ENCODE results near the gene ZBTB7A. TPM values are rescaled to one million over a fixed set of nuclear protein-coding genes. Genes with fewer than 3 reads are reported as not detected.

The ZBTB7A gene
- total RNA-seq, 2 donors from 2014 or later = 30.9 to 31.3 TPM

DNA sequence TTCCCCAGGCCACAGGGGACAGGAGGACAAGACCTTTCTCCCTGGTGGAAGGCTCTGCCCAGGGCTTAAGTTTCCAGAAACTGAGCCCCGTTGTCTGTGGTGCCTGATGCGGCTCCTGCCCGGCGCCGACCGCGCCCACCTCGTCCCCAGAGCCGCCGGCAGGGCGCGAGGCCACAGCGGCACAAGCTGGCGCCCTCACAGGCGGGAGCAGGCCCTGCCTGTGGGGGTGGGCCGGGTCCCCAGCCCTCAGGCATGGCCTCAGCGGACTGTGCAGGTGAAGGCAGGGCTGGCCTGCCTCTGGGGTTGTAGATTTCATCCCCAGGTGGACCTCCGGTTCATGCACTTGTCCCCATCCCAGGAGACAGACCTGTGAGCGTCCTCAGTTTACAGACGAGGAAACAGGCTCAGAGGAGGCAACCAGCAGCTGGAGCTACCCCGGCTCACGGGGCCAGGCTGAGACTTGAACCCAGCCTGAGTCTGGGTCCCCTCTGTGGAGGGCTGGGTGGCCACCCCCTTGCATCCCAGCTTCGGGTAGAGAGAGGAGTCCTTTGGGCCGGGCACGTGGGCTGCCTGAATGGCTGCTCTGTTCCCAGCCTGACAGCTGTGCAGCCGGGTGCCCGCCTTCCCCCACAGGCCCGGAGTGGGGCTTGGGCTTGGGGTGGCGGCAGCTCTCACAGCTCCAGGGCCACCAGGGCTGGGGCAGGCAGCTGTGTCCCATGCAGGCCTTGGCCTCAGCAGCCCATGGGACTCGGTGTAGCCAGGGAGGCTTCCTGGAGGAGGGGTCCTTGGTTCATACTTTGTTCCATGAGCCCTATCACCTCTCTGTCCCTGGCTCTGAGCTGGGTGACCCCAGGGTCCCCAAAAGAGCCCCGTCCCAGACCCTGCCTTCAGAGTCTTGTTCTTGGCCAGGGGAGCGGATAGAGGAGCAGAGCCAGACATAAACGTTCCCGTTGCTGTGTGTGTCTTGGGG is 32.4 kb downstream of the ZBTB7A start:
- H3K27me3 ChIP-seq = no peaks in the 10 kb centered on the region
- no peak for TF ChIP-seq POLR2A (IDR thresholded peaks at IDR 0.05)
- TF ChIP-seq, protein P1, sequence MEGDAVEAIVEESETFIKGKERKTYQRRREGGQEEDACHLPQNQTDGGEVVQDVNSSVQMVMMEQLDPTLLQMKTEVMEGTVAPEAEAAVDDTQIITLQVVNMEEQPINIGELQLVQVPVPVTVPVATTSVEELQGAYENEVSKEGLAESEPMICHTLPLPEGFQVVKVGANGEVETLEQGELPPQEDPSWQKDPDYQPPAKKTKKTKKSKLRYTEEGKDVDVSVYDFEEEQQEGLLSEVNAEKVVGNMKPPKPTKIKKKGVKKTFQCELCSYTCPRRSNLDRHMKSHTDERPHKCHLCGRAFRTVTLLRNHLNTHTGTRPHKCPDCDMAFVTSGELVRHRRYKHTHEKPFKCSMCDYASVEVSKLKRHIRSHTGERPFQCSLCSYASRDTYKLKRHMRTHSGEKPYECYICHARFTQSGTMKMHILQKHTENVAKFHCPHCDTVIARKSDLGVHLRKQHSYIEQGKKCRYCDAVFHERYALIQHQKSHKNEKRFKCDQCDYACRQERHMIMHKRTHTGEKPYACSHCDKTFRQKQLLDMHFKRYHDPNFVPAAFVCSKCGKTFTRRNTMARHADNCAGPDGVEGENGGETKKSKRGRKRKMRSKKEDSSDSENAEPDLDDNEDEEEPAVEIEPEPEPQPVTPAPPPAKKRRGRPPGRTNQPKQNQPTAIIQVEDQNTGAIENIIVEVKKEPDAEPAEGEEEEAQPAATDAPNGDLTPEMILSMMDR (IDR thresholded peaks at IDR 0.05) = no peak
- H3K9me3 ChIP-seq = no peaks in the 10 kb centered on the region
- DNase-seq (no peak), ATAC-seq (no peak)
- 73 to 84% methylated on average over 4 to 28 of the region's 34 CpGs for WGBS, 2 donors
- H3K4me1 ChIP-seq = no peaks in the 10 kb centered on the region
- no peak overlapping the region for H3K27ac ChIP-seq
- H3K4me3 ChIP-seq = no peak overlapping the region
- intact Hi-C loops (cut with DNase I) = no loop called here
- H3K36me3 ChIP-seq (replicated peaks in 1 of 2; ENCODE audit: insufficient read depth in 1 of 2, low read depth in 2 of 2) = peaks cover 0 to 15% of the 10 kb centered on the region in 2 donors

DNA sequence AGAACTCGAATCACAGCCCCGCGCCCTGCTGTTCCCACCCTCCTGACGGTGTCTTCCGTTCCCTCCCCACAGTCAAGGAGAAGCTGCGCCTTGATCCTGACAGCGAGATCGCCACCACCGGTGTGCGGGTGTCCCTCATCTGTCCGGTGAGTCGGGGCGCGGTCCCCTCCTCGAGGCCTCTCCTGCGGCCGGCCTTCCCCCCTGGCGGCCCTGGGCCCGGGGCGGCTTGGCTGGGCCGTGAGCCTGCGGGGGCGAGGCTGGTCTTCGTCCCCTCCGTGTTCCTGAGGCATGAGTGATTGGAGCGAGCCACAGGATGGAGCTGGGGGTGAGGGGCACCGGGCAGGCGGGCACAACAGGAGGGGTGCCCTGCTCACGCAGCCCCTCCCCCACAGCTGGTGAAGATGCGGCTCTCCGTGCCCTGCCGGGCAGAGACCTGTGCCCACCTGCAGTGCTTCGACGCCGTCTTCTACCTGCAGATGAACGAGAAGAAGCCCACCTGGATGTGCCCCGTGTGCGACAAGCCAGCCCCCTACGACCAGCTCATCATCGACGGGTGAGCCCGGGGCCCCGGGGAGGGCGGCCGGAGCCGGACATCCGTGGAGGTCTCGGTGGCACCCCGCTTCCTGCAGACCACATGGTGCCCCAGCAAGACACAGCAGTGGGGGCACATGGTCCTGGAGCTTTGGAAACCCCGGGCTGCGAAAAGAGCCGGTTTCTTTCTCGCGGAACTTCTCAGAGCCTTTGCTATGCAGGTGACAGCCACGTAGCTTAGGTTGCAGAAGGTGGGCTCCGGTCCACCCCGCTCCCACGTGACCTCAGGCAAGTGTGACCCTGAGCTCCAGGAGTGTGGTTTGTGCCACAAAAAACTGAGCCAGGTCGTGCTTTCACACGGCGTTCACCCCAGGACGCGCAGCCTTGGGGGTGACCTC is 33.4 kb downstream of the ZBTB7A start:
- peaks cover 5 to 21% of the 10 kb centered on the region in 2 donors for H3K36me3 ChIP-seq (replicated peaks in 1 of 2; ENCODE audit: insufficient read depth in 1 of 2, low read depth in 2 of 2)
- TF ChIP-seq POLR2A (IDR thresholded peaks at IDR 0.05) = no peak
- no peaks in the 10 kb centered on the region for H3K4me1 ChIP-seq
- 89 to 95% methylated on average over 26 to 60 of the region's 63 CpGs for WGBS, 2 donors
- intact Hi-C loops (cut with DNase I) = no loop called here
- no peaks in the 10 kb centered on the region for H3K27me3 ChIP-seq
- DNase-seq = no peak
- H3K4me3 ChIP-seq = no peak overlapping the region
- H3K27ac ChIP-seq = no peak overlapping the region
- no peaks in the 10 kb centered on the region for H3K9me3 ChIP-seq
- no peak for ATAC-seq

DNA sequence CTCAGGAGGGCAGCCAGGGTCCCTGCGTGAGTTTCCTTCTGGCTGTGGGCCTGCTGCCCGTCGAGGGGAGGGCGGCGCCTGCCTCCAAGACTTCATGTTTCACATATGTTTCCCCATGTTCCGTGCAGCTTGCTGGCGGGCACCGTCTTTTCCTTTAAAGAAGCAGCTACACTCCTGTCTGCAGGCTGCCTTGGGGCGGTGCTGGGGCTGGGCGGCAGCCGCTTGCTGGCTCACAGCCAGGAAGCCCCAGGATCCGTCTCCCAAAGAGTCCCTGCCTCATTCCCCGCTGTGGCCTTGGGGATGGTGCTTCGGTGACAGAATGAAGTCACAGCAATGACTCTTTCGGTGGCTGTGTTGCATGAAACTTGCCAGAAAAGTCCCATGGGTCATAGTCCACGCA is 34.3 kb downstream of the ZBTB7A start:
- ATAC-seq = no peak
- no peaks in the 10 kb centered on the region for H3K27me3 ChIP-seq
- WGBS, 2 donors = 78 to 84% methylated on average over 15 to 16 of the region's 16 CpGs
- TF ChIP-seq POLR2A (IDR thresholded peaks at IDR 0.05) = no peak
- TF ChIP-seq, protein P1 (IDR thresholded peaks at IDR 0.05) = no peak
- H3K4me3 ChIP-seq = no peak overlapping the region
- no peaks in the 10 kb centered on the region for H3K4me1 ChIP-seq
- no peak overlapping the region for H3K27ac ChIP-seq
- H3K9me3 ChIP-seq = no peaks in the 10 kb centered on the region
- peaks cover 5 to 18% of the 10 kb centered on the region in 2 donors for H3K36me3 ChIP-seq (replicated peaks in 1 of 2; ENCODE audit: insufficient read depth in 1 of 2, low read depth in 2 of 2)
- no peak for DNase-seq
- intact Hi-C loops (cut with DNase I) = no loop called here

DNA sequence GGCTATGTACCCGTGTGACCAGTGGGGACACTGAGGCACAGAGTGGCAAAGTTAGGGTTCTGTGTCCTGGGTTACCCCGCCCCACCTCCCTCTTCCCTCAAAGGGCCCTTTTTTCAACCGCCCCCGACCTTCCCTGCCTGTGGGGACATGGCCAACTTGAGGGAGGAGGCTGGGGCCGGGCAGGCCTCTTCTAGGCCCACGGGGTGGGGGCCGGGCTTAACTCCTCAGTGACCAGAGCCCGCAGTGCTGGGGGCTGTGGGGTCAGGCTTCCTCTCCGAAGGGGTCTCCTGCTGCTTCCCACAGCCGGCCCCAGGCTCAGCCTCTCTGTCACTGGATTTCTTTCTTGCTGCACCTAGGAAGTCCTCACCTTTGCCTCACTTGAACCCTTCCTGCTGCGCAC is 35.3 kb downstream of the ZBTB7A start:
- H3K9me3 ChIP-seq = no peaks in the 10 kb centered on the region
- TF ChIP-seq, protein P1 (IDR thresholded peaks at IDR 0.05) = no peak
- TF ChIP-seq POLR2A (IDR thresholded peaks at IDR 0.05) = no peak
- 74 to 89% methylated on average over 8 to 11 of the region's 11 CpGs for WGBS, 2 donors
- no peak overlapping the region for H3K27ac ChIP-seq
- H3K36me3 ChIP-seq (replicated peaks in 1 of 2; ENCODE audit: insufficient read depth in 1 of 2, low read depth in 2 of 2) = peaks cover 5 to 16% of the 10 kb centered on the region in 2 donors
- DNase-seq (no peak), ATAC-seq (no peak)
- no peaks in the 10 kb centered on the region for H3K4me1 ChIP-seq
- intact Hi-C loops (cut with DNase I) = no loop called here
- no peak overlapping the region for H3K4me3 ChIP-seq
- no peaks in the 10 kb centered on the region for H3K27me3 ChIP-seq

DNA sequence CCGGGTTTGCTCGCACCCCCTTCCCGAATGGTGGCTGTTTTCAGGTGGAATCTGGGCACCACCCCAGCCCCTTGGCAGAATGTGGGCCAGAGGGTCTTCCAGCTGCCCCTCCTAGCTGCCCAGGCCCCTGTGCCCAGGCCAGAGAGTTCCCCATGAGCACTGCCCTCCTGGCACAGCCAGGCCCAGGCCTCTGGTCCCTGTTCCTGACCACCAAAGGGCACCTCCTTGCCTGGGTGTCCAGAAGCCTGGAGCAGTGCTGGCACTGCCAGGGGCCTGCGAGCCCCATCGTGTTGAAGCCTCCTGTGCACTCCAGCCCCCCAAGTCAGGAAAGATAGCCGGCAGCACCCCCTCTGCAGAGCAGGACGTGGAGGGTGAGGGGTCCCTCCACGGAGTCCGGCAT is 35.7 kb downstream of the ZBTB7A start:
- H3K36me3 ChIP-seq (replicated peaks in 1 of 2; ENCODE audit: insufficient read depth in 1 of 2, low read depth in 2 of 2) = peaks cover 5 to 16% of the 10 kb centered on the region in 2 donors
- WGBS, 2 donors = 87% methylated on average over 9 of the region's 9 CpGs; no CpG with 5 or more reads in 1 of the 2 donors

More for the DNA sequence above, 35.7 kb downstream of the ZBTB7A start:
- Histone ChIP-seq H3K4me3 (no peak overlapping the region), H3K27me3 (no peaks in the 10 kb centered on the region), H3K4me1 (no peaks in the 10 kb centered on the region), H3K9me3 (no peaks in the 10 kb centered on the region), H3K27ac (no peak overlapping the region)
- intact Hi-C loops (cut with DNase I) = no loop called here
- no peak for DNase-seq
- TF ChIP-seq, protein P1 (IDR thresholded peaks at IDR 0.05) = no peak
- no peak for TF ChIP-seq POLR2A (IDR thresholded peaks at IDR 0.05)
- no peak for ATAC-seq
